Mononuclear cell (primary cell): ENCODE measurements around the gene CUL7. TPM values are rescaled to one million over a fixed set of nuclear protein-coding genes. Genes with fewer than 3 reads are reported as not detected.
"Not testable (repeated sequence)": the region's sequence is repeated elsewhere in the genome, so short reads cannot be mapped to it uniquely, and the experiment has no call there.

Source experiments
- H3K27me3 ChIP-seq: 2 replicates; pipeline ENCODE4 v1.6.0; 2011; ENCODE audit warnings: low read length, control low read depth; ENCODE audit not compliant: insufficient read depth
- H3K4me1 ChIP-seq: 2 replicates; pipeline ENCODE4 v1.5.1; 2011; ENCODE audit warnings: mild to moderate bottlenecking, low read length, control low read depth; ENCODE audit not compliant: insufficient read depth
- H3K4me3 ChIP-seq: 2 replicates; pipeline ENCODE4 v1.5.1; 2011; ENCODE audit warnings: mild to moderate bottlenecking, low read length, moderate library complexity
- H3K9me3 ChIP-seq: 2 replicates; pipeline ENCODE4 v1.5.1; 2011; ENCODE audit warnings: low read depth, mild to moderate bottlenecking, control low read depth, low read length
- total RNA-seq: library from RNA; depleted of rRNA; stranded (reverse); fragments of >200 nt; gene quantifications from one replicate; pipeline ENCODE4 v1.2.3, GENCODE V29; 2012

CUL7 gene
- total RNA-seq, 1 donor, result 2.7 TPM

DNA sequence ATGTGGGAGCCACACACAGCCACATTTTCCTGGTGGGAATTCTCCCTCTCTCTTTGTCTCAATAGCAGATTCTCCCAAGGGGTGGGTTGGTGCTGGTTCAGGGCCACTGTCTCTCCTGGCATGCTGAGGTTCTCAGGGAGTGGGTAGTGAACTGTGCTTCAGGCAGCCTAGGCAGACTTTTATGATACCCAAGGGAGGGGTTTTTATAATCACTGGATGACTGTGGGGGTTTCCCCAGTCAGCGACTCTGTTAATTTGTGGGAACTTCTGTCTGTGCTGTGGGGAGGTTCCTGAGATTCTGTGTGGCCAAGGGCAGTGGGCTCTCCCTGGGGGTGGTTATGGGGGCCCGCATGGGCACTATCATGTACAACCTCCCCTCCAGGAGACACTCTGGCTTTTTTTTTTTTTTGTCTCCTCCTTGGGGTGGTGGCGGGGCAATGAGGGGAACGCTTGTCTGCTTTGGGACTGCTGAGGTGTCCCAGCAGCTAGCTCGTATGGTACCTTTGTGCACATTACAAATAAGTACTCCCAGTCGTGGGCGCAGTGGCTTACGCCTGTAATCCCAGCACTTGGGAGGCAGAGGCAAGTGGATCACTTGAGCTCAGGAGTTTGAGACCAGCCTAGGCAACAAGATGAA lies 32.5 kb upstream of the CUL7 start:
- no peaks in the 10 kb centered on the region for H3K4me1 ChIP-seq
- no peaks in the 10 kb centered on the region for H3K9me3 ChIP-seq
- H3K4me3 ChIP-seq, result no peak overlapping the region
- no peaks in the 10 kb centered on the region for H3K27me3 ChIP-seq

DNA sequence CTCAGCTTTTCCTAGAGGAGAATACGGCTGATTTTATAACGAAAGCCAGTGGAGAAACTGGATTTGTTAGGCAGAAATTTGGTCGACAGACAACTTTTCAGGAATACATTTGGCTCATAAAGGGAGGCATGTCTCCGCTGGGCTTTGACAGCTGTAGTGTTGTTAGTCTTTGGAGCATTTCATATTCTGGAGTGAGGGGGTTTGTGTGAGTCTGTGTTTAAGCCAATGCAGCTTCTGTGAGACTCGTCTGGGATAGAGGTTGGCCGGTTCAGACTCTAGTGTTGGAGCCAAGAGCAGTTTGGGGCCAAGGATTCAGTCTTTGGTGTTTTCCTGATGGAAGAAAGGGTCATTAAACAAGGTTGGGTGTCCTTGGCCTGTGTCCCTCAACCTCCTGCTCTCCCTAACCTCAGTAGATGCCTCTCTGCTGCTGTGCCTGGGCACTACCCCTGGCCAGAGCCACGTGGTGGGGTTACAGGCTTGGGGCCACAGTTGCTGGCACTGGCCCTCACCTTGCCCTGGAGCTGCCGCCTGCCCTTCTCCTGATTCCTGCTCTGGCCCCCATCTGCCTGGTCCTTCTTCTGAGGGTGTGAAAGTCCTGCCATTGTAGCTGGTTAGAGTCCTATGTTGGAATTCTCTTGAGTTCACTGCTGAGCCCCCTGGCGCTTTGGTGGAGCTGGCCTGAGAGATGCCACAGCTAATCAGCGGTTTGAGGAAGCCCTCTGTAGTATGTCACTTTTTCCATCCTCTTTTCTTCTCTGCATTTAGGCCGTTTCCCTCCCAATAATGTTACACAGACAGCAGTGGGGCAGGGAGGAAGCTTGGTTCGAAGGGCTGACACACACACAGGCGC lies 29.4 kb upstream of the CUL7 start:
- Histone ChIP-seq H3K27me3 (no peaks in the 10 kb centered on the region), H3K9me3 (no peaks in the 10 kb centered on the region), H3K4me3 (no peak overlapping the region), H3K4me1 (no peaks in the 10 kb centered on the region)

DNA sequence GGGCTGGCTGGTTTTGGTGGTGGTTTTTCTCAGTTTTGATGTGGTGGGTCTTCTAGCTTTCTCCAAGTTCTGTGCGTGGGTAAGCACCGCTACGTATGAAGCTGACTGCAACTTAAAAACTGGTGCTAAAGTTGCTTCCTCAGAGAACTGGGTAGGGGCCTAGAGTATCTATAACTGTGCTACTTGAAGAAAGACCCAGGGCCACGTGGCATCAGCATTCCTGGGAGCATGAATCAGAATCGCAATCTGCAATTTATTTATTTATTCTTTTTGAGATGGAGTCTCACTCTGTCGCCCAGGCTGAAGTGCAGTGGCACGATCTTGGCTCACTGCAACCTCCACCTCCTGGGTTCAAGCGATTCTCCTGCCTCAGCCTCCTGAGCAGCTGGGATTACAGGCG lies 28.3 kb upstream of the CUL7 start:
- H3K4me1 ChIP-seq, H3K9me3 ChIP-seq, H3K4me3 ChIP-seq: not testable (repeated sequence)
- H3K27me3 ChIP-seq, result peaks cover 11% of the 10 kb centered on the region

DNA sequence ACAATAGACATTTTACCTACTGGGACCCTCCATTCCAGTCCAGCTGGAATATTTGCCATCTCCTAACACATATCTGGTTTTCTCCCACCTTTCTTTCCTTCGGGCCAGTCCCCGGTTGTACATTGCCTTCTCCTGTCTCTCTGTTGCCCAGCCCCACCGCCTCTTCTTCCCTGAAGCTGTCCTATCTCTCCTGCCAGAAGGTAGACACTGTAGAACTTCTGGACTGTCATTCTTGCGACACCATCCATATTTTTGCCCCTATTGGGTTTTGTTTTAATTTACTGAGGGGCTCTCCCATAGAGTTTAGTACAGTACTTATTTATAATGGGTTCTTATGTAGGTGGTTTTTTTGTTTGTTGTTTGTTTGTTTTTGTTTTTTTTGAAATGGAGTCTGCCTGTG lies 27.4 kb upstream of the CUL7 start:
- Histone ChIP-seq H3K9me3 (no peaks in the 10 kb centered on the region), H3K4me1 (peaks cover 10% of the 10 kb centered on the region), H3K4me3 (no peak overlapping the region), H3K27me3 (peaks cover 14% of the 10 kb centered on the region)

DNA sequence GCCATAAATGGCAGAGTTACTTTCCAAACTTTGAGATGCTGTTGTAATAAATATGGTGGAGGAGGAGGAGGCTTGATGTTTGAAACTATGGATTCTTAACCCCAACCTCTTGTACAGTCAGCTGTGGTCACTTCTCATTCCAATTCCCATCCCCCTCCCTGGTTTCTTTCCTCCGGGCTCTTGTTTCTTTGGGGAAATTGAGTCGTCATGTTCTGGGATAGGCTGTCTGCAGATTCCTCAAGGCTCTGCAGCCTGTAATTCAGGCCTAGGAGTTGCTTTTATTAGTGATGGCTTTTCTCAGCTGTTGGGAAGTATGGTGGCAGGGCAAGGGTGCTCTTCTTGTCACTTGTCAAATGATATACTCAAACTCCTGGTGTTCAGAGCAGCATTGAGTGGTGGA lies 25.0 kb upstream of the CUL7 start:
- Histone ChIP-seq H3K27me3 (peaks cover 16% of the 10 kb centered on the region), H3K9me3 (no peaks in the 10 kb centered on the region), H3K4me3 (no peak overlapping the region), H3K4me1 (peaks cover 10% of the 10 kb centered on the region)

DNA sequence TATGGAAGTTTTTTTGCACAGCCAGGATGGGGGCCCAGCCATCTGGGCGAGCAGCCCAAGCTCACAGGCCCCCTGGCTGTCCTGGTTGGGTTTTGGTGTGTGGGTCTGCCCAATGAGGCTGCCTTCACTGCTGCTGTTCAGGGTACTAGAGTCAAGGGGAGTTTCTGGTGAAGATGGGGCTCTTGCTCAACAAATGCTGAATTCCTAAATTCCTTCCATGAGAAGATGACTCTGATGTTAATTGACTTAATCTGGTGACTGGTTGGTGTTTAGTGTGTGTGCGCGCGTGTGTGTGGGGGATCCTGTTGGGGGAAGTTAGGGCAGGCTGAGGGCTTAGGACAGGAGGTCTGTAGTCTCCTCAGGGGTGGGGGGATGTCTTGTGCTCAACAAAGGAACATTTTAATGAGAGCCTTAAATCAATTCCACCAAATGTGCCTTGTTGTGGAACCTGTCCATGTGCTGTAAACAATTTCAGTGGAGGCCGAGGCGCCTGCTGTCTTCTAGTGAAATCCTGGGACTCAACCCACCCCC lies 24.4 kb upstream of the CUL7 start:
- Histone ChIP-seq H3K4me3 (no peak overlapping the region), H3K27me3 (peaks cover 16% of the 10 kb centered on the region), H3K4me1 (peaks cover 10% of the 10 kb centered on the region), H3K9me3 (no peaks in the 10 kb centered on the region)

DNA sequence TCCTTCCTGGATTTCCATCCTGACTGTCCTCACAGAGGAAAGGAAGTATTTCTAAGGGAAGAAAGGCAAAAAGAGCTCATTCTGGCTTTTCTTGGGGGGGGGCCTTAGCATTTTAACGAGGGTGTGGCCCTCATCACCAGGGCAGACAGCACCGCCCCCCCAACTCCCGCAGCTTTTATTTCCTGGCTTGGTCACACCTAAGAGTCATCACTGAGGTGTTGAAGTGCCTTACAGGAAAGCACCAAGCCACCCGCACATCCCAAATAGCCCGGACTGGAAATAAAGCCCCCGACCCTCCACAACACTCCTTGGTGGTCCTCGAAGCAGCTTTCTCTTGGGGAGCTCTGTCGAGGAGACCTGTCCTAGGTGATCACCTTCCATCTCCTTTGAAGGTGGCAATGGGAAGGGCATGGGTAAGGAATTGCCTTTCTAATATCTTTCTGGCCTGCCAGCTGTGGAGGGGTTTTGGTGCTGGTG lies 23.7 kb upstream of the CUL7 start:
- peaks cover 10% of the 10 kb centered on the region for H3K4me1 ChIP-seq
- no peaks in the 10 kb centered on the region for H3K9me3 ChIP-seq
- peaks cover 16% of the 10 kb centered on the region for H3K27me3 ChIP-seq
- H3K4me3 ChIP-seq, result no peak overlapping the region

DNA sequence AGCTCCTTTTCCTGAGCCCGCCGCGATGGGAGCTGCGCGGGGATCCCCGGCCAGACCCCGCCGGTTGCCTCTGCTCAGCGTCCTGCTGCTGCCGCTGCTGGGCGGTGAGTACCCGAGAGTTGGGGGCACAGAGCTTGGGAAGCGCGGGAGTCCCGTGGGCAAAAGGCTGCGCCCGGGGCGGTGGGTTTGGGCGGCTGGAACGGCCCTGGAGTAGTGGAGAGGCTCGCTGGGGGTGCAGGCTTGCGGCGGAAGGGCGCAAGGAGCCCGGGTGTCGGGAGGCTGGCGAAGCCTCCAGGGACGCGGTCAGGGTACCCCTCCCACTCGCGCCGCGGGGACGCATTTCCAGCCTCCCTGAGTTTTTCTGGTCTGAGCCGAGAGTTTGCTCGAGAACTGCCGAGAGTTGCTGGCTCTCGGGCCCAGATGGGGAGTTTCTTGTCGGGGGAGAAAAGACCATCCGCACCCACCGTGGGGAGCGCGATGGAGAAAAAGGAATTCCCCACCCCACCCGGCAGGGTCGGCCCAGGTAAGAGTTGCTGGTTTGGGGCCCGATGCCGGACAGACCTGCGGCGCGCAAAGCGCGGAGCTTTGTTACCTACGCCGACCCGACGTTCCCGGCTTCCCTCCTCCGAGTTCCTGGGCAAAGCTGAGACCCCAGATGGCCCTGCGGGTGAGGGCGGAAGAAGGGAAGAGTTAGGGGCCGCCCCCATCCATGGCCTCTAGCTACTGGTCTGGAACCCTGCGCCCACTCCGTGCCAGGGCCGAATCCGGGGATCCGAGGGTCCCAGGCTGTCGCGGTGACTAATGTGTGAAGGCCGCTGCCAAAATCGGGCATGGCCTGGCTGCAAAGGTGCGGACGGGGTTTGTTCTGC lies 23.0 kb upstream of the CUL7 start:
- Histone ChIP-seq H3K4me1 (peaks cover 10% of the 10 kb centered on the region), H3K4me3 (peak overlapping the region; percentile 12), H3K9me3 (no peaks in the 10 kb centered on the region), H3K27me3 (peaks cover 16% of the 10 kb centered on the region)

DNA sequence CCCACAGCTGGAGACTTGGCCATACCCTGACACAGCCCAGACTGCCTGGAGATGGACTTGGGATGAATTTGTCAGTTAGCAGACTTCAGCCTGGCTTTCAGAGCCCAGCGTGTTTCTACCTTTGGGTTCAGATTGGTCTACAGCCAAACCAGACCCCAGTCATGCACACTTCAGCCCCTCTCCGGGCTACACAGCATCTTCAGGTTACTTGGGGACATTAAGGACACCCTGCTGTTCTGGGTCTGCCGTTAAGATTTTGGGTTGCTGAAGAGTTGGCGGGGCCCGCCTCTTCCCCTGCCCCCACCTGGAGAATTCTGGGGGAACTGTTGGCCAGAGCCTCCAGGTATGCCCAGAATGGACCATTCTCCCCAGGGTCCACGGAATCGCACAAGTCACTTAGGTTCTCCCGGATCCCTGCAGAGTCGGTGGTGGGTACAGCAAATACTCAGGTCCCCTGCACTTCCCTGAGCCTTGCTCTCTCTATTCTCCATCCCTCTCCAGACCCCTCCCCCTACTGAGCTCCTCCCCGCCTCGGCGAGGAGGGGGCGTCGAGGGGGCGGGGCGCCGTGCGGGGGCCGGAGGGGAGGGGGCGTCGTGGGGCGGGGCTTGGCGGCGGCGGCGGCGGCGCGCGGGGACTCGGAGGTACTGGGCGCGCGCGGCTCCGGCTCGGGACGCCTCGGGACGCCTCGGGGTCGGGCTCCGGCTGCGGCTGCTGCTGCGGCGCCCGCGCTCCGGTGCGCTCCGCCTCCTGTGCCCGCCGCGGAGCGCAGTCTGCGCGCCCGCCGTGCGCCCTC lies 22.2 kb upstream of the CUL7 start, which contains the start of gene PTK7:
PTK7 (plus strand) TSS at position 645 of the 794 bp plus-strand sequence. CDS start 175 bp downstream, outside the sequence.
- H3K4me1 ChIP-seq, result peaks cover 10% of the 10 kb centered on the region
- peaks cover 16% of the 10 kb centered on the region for H3K27me3 ChIP-seq
- H3K4me3 ChIP-seq, result peak within 1 kb of the TSS; percentile 12
- H3K9me3 ChIP-seq, result no peaks in the 10 kb centered on the region

DNA sequence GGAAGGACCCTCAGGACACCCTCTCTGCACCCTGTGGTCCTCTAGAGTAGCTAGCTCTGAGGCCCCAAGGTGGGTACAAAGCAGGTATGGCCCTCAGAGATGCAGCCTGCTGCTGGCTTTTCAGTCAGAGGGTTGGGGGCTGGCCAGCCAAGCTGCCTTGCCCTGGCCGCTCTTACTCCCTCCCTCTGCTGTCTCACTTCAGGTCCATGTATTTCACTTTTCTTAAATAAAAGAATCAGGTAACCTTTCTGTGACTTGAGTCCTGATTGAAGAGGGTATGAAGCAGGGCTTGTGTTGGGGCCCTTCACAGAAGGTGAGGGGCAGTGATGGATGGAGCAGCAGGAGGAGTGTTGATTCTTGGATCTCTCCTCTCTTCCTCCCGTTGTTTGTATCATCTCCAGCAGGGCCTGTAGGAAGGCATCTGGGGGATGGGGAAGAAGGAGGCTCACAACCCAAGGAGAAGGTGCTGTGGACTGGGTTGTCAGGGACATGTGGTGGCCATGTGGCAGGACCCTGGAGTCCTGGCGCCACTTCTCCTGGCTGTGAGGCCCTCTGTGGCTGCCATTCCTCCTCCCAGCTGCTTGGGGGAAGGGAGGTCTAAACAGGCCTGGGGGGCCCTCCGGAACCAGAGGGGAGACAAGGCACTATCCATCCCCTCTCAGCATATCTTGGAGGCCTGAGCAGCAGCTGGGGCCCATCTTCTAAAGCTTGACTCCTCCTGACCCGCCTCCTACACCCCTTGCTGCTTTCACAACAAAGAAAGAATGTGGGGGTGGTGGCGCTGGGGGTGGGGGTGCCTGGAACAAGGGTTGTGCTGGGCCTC lies 21.4 kb upstream of the CUL7 start:
- H3K4me1 ChIP-seq, result peaks cover 10% of the 10 kb centered on the region
- H3K4me3 ChIP-seq, result no peak overlapping the region
- peaks cover 16% of the 10 kb centered on the region for H3K27me3 ChIP-seq
- H3K9me3 ChIP-seq, result no peaks in the 10 kb centered on the region

DNA sequence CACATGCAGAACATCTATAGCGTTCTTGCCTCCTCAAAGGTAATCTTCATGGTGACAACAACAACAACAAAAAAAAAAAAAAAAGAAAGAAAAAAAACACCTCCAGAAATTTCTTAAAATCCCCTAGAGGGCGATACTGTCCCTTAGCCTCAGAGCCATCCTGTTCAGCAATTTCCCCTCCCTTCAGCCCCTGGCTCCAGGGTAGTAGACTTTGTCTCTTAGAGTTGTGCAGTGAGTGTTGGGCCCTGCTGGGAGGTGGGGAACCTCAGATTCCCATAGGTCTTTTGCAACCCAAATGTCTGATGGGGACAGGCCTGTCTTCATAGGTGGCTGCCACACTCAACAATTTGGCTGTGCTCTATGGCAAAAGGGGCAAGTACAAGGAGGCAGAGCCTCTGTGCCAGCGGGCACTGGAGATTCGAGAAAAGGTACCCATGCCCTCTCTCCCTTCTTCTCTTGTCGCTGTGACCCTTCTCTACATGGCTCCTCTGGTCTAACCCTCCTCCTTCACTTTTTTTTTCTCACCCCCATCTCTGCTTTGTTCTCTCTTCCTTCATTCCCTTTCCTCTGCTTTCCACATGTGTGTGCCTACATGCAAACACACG lies 16.5 kb upstream of the CUL7 start:
- Histone ChIP-seq H3K9me3 (no peaks in the 10 kb centered on the region), H3K4me1 (no peaks in the 10 kb centered on the region), H3K4me3 (no peak overlapping the region), H3K27me3 (no peaks in the 10 kb centered on the region)

DNA sequence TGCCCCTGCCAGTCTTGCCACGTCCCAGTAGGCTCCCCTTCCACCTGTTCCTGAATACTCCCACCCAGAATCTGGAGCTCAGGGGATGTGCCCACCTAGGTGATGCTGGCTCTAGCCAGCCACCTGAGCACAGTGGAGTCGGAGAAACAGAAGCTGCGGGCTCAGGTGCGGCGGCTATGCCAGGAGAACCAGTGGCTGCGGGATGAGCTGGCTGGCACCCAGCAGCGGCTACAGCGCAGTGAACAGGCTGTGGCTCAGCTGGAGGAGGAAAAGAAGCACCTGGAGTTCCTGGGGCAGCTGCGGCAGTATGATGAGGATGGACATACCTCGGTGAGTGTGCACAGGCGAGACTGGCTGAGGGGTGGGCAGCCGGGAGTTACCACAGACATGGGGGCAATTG lies 9.2 kb upstream of the CUL7 start:
- H3K27me3 ChIP-seq, result no peaks in the 10 kb centered on the region
- H3K4me1 ChIP-seq, result peaks cover 20% of the 10 kb centered on the region
- no peaks in the 10 kb centered on the region for H3K9me3 ChIP-seq
- H3K4me3 ChIP-seq, result no peak overlapping the region

DNA sequence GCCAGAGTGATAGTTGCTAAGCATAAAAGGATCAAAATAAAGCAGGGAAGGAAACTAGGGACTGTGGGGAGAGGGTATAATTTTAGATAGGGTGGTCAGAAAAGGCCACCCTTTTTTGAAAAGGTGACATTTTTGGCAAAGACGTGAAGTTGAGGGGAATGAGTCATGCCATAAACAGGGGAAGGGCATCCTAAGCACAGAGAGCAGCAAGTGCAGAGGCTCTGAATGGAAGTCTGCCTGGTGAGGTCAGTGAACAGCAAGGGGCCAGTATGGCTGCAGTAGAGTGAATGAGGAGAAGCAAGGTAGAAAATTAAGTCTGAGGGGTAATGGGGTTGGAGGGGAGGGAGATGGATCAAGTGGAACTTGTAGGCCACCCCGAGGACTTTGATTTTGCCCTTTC lies 8.2 kb upstream of the CUL7 start:
- H3K27me3 ChIP-seq, result no peaks in the 10 kb centered on the region
- H3K4me3 ChIP-seq, result no peak overlapping the region
- H3K4me1 ChIP-seq, result peaks cover 20% of the 10 kb centered on the region
- no peaks in the 10 kb centered on the region for H3K9me3 ChIP-seq
